Embryonic facial prominence (tissue), 1 donor: Measurements from ENCODE around the gene INPP5D.
"Not testable (repeated sequence)": the region's sequence is repeated elsewhere in the genome, so short reads cannot be mapped to it uniquely, and the experiment has no call there.

ENCODE experiments used
- DNase-seq: peaks from one replicate; pipeline ENCODE4 v3.0.0-alpha.2; 2016; ENCODE audit errors: extremely low spot score

INPP5D gene

DNA sequence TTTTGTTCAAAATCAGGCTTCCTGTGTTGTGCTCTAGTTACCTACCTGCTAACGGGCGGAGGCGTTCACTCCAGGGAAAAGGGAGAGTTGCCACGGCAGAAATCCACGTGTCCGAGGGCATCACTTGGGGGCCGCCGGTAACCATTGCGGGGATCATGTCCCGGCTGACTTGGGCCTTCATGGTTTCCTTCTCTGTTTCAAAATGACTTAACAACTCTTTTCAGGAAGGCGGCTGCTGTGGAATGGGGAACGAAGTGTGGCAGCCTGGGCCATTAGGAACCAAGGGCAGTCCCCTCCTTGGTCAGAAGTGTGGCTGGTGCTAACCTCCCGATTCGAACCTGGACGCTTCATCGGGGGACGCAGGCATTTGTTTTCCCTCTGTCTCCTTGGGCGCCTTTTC, 56.8 kb downstream of the INPP5D start:
- no peak for DNase-seq

DNA sequence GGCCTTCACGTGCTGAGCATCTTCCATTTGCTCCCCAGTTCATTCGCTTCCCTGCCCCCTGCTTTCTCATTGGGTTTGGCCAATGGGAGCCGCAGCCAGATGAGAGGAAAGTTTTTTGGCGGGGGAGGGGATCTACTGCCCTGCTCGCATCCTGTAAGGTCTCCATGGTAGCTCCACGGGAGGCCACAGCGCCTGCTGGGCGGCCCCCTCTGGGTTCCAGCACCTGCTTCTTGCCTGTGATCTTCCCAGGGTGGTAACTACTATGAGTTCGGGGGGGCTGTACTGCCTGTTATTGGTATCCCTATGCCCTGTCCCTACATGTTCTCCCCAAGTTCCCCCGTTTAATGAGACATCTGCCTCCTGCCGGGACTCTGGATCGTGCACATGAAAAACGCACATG, 57.2 kb downstream of the INPP5D start:
- no peak for DNase-seq

DNA sequence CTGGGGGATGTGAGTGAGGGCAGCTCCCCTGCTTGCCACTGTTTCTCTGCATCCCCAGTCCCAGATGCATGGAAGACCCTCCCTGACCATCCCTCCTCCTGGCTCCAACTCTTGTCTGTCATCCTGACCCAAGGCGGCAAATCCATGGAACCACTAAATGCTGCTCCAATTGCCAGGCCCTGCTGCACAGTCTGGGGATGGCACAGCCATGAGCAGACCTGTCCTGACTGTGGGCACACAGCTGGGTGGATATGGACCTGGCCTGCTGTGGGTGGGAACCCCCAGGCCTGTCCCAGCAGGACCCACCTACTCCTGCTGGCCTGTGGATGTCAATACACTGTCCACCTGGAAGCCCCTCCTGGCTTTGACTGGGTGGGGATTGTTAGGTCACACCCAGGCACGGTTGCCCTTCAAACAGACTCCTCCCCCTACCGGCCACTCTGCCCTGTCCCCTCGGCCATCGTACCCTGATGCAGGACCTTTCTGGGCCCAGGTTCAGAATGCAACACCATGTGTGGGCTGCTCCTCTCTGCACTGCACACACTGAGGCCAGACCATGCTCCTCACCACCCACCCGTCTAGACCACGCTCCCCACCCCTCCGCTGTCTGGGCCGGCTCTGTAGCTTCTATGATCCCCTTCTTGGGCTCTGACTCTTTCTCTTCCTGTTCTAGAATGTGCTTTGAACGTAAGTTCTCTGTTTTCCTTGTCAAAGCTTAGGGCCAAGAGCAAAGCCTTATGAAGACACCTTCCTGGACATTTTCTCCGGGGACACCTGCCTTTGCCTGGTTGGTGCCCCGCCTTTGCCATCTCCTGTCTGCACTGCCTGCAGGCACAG, 57.9 kb downstream of the INPP5D start:
- no peak for DNase-seq

DNA sequence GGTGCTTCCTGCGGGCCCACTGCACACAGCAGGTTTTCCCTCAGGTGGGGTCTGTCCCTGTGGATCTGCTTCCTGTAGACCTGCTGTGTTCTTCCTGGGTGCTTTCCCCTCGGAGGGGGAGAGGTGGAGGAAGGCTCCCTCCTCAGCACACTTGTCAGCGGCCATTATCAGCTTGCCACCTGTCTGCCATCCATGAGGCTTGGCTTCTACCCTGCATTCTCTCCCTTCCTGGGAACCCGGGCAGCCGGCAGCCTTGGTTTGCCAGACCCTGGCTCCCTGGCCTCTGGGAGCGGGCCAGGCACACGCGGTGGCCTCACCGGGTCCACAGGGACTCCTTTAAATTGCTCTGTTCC, 58.5 kb downstream of the INPP5D start:
- DNase-seq = no peak

DNA sequence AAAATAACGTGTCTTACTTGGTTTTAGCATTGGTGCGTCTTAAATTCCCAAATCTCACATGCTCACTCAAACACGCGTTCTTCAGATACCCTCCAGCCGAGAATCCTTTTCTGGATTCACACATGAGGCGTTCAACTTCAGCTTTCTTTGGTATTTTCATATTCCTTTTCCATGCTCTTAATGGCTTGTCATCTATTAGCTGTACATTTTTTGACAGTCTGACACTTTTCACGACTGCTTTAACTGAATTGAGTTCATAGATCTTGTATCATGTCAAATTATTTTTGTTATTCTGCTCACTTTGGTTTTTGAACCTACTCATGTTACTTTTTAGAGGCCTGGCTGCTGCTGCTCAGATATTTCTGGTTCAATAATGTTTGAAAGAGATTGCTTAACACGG, 59.0 kb downstream of the INPP5D start:
- no peak for DNase-seq

DNA sequence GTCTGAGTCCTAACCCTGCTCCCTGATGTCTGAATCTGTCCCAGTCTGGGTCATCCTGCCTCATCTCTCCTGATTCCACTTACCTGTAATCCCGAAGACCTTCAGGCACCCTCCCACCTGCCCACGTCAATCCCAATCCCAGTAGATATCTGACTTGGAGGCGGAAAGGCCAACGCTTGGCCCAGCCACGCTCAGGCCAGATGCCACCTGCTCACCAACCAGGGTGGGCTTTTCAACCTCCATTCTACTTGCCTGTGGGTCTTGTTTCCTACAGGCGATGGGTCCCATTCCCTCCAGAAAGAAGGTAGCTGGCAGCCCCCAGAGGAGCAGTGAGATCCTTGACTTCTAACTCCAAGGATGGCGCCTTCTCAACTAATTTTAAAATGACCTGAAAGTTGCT, 59.7 kb downstream of the INPP5D start:
- DNase-seq = no peak

DNA sequence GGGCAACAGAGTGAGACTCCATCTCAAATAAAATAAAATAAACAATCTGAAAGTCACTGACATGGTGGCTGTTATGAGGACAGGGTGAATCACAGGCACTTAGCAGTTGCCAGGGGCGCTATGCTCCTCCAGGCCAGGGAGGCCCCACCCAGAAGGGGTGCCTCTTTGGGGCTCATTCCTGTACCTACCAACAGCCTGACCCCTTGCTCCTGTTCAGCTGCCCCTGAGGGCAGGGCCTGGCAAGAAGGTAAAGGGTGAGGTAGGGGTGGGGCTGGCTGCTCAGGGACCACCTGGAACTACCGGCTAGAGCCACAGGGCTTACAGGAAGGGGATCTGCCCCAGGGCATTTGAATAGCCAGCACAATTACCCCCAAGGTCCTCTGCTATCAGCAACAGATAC, 60.3 kb downstream of the INPP5D start:
- no peak for DNase-seq

DNA sequence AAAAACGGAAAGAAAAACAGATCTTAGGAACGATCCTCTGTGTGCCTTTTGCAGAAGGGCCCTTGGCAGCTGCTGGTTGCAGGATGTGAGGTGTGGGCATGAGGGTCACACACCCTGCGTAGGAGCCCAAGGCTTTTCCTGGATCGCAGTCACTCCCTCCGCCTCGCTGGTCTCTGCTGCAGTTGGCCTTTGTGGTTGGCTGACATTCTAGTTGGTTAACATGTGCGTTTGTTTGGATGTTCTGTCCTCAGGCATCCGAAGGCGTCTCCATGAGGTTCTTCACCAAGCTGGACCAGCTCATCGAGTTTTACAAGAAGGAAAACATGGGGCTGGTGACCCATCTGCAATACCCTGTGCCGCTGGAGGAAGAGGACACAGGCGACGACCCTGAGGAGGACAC, 61.7 kb downstream of the INPP5D start:
- no peak for DNase-seq

DNA sequence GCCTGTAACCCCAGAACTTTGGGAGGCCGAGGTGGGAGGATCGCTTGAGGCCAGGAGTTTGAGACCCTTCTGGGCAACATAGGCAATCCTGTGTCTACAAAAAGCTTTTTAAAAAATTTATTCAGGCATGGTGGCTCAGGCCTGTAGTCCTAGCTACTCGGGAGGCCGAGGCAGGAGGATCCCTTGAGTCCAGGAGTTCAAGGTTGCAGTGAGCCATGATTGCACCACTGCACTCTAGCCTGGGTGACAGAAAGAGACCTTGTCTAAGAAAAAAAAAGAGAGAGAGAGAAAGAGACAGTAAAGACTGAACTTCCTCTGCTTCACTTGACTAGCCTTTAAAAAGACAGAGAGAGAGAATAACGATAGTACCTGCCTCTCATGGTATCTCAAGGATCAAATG, 62.4 kb downstream of the INPP5D start:
- DNase-seq = no peak

DNA sequence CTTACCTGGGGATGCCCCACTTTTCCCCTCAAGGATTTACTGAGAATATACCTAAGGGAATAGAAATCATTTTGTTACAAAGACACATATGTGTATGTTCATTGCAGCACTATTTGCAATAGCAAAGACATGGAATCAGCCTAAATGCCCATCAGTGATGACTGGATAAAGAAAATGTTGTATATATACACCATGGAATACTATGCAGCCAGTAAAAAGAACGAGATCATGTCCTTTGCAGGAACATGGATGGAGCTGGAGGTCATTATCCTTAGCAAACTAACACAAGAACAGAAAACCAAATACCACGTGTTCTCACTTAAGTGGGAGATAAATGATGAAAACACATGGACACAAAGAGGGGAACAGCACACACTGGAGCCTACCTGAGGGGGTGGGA, 63.4 kb downstream of the INPP5D start:
- DNase-seq = not testable (repeated sequence)

DNA sequence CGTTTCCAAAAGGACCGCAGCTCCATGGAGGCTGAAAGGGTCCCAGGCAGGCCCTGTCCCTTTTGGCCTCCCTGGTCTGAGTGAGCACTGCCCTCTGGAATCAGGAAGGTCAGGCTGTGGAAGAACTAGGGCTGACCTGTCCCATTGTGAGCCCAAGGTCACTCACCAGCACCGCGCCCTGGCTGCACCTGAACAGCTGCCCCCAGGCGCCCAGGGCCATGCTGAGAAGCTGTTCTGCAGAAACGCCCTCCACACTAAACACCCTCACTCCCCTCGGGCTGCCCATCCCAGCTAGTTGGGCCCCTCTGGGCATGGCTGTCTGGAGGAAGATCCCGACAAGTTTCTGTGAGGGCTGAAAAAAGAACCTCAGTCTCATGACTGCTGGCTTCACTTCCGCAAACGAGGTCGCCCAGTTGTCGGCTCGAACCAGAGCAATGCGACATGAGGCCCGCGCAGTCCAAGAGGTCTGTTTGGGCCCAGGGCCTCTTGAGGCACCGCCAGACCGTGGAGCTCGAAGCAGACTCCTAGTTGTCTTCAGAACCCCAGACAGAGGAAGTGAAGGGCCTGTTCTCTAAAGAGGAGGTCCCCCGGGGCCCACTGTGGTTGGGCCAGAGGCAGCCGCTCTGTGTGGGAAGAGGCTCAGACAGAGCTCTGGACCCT, 64.4 kb downstream of the INPP5D start:
- no peak for DNase-seq

DNA sequence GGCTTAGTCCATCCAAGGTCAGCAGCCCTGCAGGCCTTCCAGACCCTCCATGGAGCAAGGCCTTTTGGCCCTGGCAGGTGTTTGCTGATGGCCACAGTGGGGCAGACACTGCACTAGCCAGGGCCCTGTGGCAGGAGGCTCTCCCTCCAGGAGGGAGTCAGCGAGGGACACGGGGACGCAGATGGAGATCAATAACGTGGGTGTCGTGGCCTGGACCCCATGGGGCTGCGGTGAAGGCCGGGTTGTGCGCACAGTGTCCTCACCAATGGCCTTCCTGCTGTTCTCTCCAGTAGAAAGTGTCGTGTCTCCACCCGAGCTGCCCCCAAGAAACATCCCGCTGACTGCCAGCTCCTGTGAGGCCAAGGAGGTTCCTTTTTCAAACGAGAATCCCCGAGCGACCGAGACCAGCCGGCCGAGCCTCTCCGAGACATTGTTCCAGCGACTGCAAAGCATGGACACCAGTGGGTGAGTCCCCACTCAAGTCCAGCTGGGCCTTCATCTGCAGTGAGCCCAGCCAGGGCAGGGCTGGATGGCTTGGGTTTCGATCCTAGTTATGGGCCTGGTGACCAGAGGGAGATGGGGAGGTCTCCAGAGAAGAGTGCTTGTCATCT, 65.4 kb downstream of the INPP5D start:
- no peak for DNase-seq

DNA sequence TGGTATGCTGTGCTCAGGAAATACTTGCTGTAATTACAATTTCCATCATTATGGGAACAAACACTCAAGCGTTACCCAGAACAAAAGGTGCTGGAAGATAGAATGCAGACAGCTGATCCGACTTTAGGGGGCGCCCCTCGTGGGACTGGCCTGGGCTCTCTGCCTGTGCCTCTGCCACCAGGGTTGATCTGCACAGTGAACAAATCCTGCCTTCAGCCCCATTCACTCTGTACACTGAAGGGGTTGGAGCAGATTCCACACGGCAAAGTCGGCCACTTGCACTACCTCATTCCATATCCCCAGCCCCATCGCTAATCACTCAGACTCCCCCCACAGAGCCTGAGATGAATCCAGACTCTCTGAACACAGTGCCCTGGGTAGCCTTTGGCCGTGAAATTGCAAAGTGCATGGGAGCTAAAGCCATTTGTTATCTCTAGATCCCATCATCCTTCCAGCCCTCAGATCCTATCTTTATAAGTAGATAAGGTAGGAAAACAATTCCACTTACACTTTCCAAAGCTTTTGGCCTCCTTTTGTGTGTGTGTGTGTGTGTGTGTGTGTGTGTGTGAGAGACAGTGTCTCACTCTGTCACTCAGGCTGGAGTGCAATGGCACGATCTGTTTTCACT, 69.3 kb downstream of the INPP5D start:
- DNase-seq = no peak

DNA sequence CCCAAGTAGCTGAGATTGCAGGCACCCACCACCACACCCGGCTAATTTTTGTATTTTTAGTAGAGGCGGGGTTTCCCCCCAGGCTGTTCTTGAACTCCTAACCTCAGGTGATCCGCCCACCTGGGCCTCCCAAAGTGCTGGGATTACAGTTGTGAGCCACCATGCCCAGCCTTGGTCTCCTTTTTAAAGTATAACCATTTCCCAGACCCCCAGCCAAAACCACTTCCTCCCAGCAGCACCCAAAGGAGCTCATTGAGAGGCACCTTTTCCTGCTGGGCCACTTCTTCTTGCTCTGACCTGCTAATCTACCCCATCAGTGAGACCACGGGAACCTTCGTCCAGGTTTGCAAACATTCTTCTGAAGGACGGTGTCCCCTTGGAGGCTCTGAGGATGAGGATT, 69.9 kb downstream of the INPP5D start:
- DNase-seq = no peak

DNA sequence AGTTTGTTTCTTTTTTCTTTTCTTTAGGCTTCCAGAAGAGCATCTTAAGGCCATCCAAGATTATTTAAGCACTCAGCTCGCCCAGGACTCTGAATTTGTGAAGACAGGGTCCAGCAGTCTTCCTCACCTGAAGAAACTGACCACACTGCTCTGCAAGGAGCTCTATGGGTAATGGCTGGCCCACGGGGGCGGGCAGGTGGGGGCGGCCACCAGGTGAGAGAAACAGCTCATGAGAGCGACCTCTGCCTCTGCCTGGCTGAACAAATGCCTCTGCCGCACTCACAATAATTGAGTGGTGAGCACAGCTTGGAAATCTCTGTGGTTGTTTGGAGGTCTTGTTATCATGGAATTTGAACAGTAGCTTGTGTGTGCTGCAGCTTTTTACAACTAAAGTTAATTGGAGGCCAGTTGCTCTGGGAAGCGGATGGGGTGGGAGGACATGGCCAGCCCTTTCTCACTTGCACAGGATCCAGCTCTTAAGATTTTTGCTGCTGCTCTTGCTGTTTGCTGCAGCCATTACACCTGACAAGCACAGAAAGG, 70.4 kb downstream of the INPP5D start:
- no peak for DNase-seq

DNA sequence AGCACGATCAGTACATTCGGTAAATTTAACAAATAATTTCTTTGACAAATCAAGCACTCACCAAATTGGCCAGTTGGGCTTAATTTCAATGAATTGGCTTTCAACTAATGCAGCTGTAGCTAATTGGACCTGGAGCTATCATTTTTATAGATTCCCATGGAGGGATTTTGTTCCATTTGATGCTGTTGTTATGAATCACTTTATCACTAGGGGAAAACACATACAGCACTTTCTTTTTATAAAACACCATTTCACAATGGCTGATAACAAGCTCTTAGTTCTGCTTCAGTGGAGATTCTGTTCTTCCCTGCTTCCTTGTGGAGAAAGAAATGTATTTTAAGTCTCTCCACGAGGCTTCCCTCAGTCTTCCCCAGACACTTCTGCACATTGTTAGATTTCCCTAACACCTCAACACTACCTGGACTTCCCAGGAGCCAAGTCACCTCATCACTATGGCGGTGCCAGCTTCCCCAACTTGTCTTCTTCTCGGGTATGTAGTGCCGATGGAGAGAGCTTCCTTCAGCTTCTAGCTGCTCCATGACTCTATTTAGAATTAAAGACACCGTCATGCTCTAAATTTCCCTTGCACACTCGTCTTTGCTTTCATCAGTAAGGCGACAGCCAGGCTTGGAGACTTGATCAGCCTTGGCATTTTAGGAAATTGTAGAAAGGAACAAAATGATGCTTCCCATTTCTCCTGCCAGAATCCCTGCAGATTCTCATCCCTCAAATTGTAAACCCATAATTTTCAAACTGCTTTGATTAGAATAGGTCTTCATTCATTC, 72.0 kb downstream of the INPP5D start:
- DNase-seq = no peak

DNA sequence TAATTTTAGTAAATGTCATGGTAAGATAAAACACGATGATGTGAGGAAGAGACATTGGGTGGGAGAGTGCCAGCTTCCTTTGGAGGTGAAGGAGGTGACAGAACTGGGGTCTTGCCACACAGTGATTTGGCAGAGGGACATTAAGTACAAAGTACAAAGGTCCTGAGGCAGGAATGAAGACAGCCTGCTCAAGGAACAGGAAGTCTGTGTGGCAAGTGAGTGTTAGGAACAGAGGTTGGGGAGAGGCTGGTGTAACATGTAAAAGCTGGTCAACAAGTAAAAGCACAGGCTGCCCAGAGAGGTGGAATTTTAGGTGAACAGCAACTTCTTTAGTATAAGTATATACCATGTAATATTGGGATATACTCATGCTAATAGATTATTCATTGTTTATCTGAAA, 73.1 kb downstream of the INPP5D start:
- DNase-seq = no peak

DNA sequence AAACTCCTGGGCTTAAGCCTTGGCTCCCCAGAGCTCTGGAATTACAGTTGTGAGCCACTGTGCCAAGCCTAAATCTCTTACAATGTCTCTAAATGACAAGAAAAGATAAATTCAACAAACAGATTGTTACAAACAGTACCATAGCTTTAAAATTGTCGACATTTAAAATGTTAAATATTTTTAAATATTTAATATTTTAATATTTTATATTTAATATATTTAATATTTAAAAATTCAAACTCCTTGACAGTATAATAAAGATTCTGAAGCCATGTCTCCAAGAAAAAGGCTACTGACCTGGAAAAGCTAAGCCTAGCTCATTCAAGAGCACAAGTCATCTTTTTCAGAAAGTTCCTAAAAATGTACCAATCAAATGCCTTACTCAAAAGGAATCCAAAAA, 75.3 kb downstream of the INPP5D start:
- DNase-seq = no peak

DNA sequence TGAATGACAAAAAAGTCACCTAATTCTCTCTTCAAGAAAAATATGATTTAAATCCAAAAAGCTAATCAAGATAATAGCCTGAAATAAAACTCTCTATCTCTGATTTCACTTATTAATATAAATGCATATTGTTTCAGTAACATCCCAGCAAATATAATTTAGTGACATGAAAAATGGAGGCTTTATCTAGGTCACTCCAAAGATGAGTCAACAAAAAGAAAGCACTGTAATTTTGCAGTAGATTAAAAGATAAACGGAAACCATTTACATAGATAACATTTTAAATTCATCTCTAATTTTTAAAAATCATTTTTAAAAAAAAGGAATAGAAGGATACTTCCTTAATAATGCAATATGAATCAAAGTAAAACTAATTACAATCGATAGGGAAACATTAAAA, 76.9 kb downstream of the INPP5D start:
- no peak for DNase-seq

DNA sequence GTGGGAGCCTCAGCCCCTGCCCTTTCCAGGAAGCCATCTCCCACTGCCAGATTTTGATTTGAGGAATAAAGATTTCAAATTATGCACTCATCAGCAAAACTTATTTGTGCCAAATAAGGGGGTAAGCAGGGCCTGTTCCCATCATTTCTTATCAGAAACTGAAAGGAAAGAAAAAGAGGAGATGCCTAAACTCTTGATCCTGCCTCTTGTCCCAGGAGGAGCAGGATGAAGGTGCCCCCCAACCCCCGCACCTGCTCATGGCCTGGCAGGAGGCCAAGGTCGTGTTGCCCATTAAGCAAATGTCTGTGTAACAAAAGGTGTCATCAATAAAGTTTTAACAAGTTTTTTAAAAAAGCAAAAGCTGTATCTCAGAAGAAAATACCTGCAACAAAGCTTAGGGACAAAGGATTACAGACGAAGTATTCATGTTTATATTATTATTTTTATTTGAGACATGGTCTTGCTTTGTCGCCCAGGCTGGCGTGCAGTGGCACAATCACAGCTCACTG, 80.0 kb downstream of the INPP5D start:
- DNase-seq = no peak

DNA sequence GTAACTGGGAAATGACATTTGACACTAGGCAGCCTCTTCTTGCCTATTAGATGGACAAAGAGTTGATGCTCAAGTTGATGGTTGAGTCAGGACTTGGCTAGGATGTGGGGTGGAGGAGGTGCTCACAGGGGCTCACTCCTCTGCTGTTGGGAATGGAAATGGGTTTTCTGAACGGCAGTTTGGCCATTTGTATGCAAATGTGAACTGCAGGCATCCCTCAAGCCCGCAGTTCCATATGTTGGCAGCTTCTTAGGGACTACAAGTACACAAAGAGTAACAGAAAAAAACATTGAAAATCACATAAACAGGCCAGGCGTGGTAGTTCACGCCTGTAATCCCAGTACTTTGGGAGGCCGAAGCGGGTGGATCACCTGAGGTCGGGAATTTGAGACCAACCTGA, 80.8 kb downstream of the INPP5D start:
- no peak for DNase-seq
